ENCODE results near the gene SLC4A1. TPM values are rescaled to one million over a fixed set of nuclear protein-coding genes. Genes with fewer than 3 reads are reported as not detected.

Gene SLC4A1
- polyA plus RNA-seq, 1 donor (not counting 4 experiments of a cell fraction or from before 2014, with no cell fraction given) = not detected

GRCh38 chr17:44279346-44279665, 11.4 kb upstream of the SLC4A1 start:
- Histone ChIP-seq H3K4me1 (ENCODE audit: control insufficient read depth, extremely low read depth, insufficient read depth, low read length) (no peaks in the 10 kb centered on the region), H3K9me1 (ENCODE audit: control insufficient read depth, extremely low read depth, insufficient read depth, low read length) (no peaks in the 10 kb centered on the region), H3K79me2 (ENCODE audit: control insufficient read depth, insufficient read depth, low read length) (no peaks in the 10 kb centered on the region), H3K9me3 (ENCODE audit: control insufficient read depth, low read depth, low read length) (no peaks in the 10 kb centered on the region), H3K4me2 (ENCODE audit: control insufficient read depth, extremely low read depth, insufficient read depth, low read depth, low read length) (no peak overlapping the region), H4K20me1 (ENCODE audit: control insufficient read depth, extremely low read depth, insufficient read depth, low read length) (no peaks in the 10 kb centered on the region), H2AFZ (ENCODE audit: control insufficient read depth, low read length) (no peak overlapping the region), H3K4me3 (ENCODE audit: control insufficient read depth in 2 of 3, extremely low read depth in 1 of 3, insufficient read depth in 2 of 3, low read depth in 1 of 3, low read length in 3 of 3) (no peak overlapping the region), H3K36me3 (ENCODE audit: control insufficient read depth in 2 of 2, extremely low read depth in 1 of 2, insufficient read depth in 2 of 2, low read length in 2 of 2) (no peaks in the 10 kb centered on the region), H3K9ac (ENCODE audit: control insufficient read depth, extremely low read depth, insufficient read depth, low read length) (no peak overlapping the region), H3K27ac (ENCODE audit: control insufficient read depth, insufficient read depth, low read length) (no peak overlapping the region), H3K27me3 (ENCODE audit: control insufficient read depth, extremely low read depth, insufficient read depth, low read length) (no peaks in the 10 kb centered on the region)
- dilution Hi-C loops (cut with MboI; ENCODE audit: extremely low pct_ligation_motif_present, low sequenced_read_pairs) = no loop called here
- FAIRE-seq = no peak
- no peak for DNase-seq (ENCODE audit: low read depth, low spot score)
- TF ChIP-seq EZH2 (IDR thresholded peaks at IDR 0.05; ENCODE audit: low read length) (no peak), CTCF (optimal IDR thresholded peaks at IDR 0.05 in 1 of 3, IDR thresholded peaks at IDR 0.05 in 1 of 3, conservative IDR thresholded peaks at IDR 0.05 in 1 of 3; ENCODE audit: extremely low read depth in 1 of 3, insufficient read depth in 2 of 3, low read length in 3 of 3) (no peak)

- H3K9me1 ChIP-seq (ENCODE audit: control insufficient read depth, extremely low read depth, insufficient read depth, low read length) = no peaks in the 10 kb centered on the region
- no peak for DNase-seq (ENCODE audit: low read depth, low spot score)
- no peak for FAIRE-seq
- no peak overlapping the region for H3K4me3 ChIP-seq (ENCODE audit: control insufficient read depth in 2 of 3, extremely low read depth in 1 of 3, insufficient read depth in 2 of 3, low read depth in 1 of 3, low read length in 3 of 3)
- no peaks in the 10 kb centered on the region for H3K4me1 ChIP-seq (ENCODE audit: control insufficient read depth, extremely low read depth, insufficient read depth, low read length)
- no peaks in the 10 kb centered on the region for H3K9me3 ChIP-seq (ENCODE audit: control insufficient read depth, low read depth, low read length)
- H3K27me3 ChIP-seq (ENCODE audit: control insufficient read depth, extremely low read depth, insufficient read depth, low read length) = no peaks in the 10 kb centered on the region
- no peak overlapping the region for H3K4me2 ChIP-seq (ENCODE audit: control insufficient read depth, extremely low read depth, insufficient read depth, low read depth, low read length)
- TF ChIP-seq EZH2 (IDR thresholded peaks at IDR 0.05; ENCODE audit: low read length) = no peak
- no peak for TF ChIP-seq CTCF (optimal IDR thresholded peaks at IDR 0.05 in 1 of 3, IDR thresholded peaks at IDR 0.05 in 1 of 3, conservative IDR thresholded peaks at IDR 0.05 in 1 of 3; ENCODE audit: extremely low read depth in 1 of 3, insufficient read depth in 2 of 3, low read length in 3 of 3)
- no peaks in the 10 kb centered on the region for H3K79me2 ChIP-seq (ENCODE audit: control insufficient read depth, insufficient read depth, low read length)
- dilution Hi-C loops (cut with MboI; ENCODE audit: extremely low pct_ligation_motif_present, low sequenced_read_pairs) = no loop called here
- H3K36me3 ChIP-seq (ENCODE audit: control insufficient read depth in 2 of 2, extremely low read depth in 1 of 2, insufficient read depth in 2 of 2, low read length in 2 of 2) = no peaks in the 10 kb centered on the region
- H3K27ac ChIP-seq (ENCODE audit: control insufficient read depth, insufficient read depth, low read length) = no peak overlapping the region
- H3K9ac ChIP-seq (ENCODE audit: control insufficient read depth, extremely low read depth, insufficient read depth, low read length) = no peak overlapping the region
- H2AFZ ChIP-seq (ENCODE audit: control insufficient read depth, low read length) = no peak overlapping the region
- H4K20me1 ChIP-seq (ENCODE audit: control insufficient read depth, extremely low read depth, insufficient read depth, low read length) = no peaks in the 10 kb centered on the region
Measured at GRCh38 chr17:44277976-44278375, 10.0 kb upstream of the SLC4A1 start.

All from keratinocyte (primary cell).